ENCODE data around the gene MSRB3.

Gene MSRB3

DNA sequence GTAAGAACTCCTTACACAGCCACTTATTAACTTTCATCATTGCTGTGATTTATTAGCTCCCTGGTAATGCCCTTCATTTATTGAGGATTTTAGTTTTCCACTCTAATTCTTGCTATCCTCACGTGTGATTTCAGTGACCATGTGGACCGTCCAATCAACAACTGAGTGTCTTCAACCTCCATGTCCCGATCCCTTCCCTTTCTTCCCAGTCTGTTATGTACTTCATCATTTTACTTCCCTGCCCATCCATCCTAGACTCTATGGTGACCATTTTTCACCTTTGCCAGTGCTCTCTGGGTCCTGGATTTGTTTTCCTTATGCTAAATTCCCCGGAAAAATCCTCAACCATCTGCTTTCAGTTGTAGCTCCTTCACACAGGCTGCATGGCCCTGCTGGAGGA lies 111.0 kb downstream of the MSRB3 start:
- DNase-seq (ENCODE audit: low spot score in 2 of 2) (no peak), ATAC-seq (replicated peaks; ENCODE audit: extremely low read depth, poor library complexity, severe bottlenecking) (no peak)
- Mint-ChIP-seq H3K27ac (ENCODE audit: low read depth) (no peak overlapping the region), H3K27me3 (no peaks in the 10 kb centered on the region), H3K9me3 (no peaks in the 10 kb centered on the region), H3K4me3 (no peak overlapping the region), H3K4me1 (no peaks in the 10 kb centered on the region), H3K36me3 (ENCODE audit: insufficient read depth) (no peaks in the 10 kb centered on the region)

GRCh38 chr12:65391711-65392110 lies 113.2 kb downstream of the MSRB3 start:
- Mint-ChIP-seq H3K27me3 (no peaks in the 10 kb centered on the region), H3K9me3 (no peaks in the 10 kb centered on the region), H3K36me3 (ENCODE audit: insufficient read depth) (no peaks in the 10 kb centered on the region), H3K4me3 (no peak overlapping the region), H3K4me1 (no peaks in the 10 kb centered on the region), H3K27ac (ENCODE audit: low read depth) (no peak overlapping the region)
- ATAC-seq (replicated peaks; ENCODE audit: extremely low read depth, poor library complexity, severe bottlenecking), result no peak
- no peak for DNase-seq (ENCODE audit: low spot score in 2 of 2)

GRCh38 chr12:65392491-65392890 lies 114.0 kb downstream of the MSRB3 start:
- no peak overlapping the region for H3K27ac Mint-ChIP-seq (ENCODE audit: low read depth)

GRCh38 chr12:65403188-65403587 lies 124.7 kb downstream of the MSRB3 start:
- Mint-ChIP-seq H3K4me3 (no peak overlapping the region), H3K27me3 (no peaks in the 10 kb centered on the region), H3K9me3 (peaks cover 18% of the 10 kb centered on the region), H3K27ac (ENCODE audit: low read depth) (no peak overlapping the region), H3K36me3 (ENCODE audit: insufficient read depth) (no peaks in the 10 kb centered on the region), H3K4me1 (no peaks in the 10 kb centered on the region)
- ATAC-seq (replicated peaks; ENCODE audit: extremely low read depth, poor library complexity, severe bottlenecking) (no peak), DNase-seq (ENCODE audit: low spot score in 2 of 2) (no peak)

More at GRCh38 chr12:65392491-65392890, 114.0 kb downstream of the MSRB3 start:
- Mint-ChIP-seq H3K36me3 (ENCODE audit: insufficient read depth) (no peaks in the 10 kb centered on the region), H3K9me3 (peaks cover 6% of the 10 kb centered on the region), H3K4me3 (no peak overlapping the region), H3K4me1 (no peaks in the 10 kb centered on the region), H3K27me3 (no peaks in the 10 kb centered on the region)
- DNase-seq (ENCODE audit: low spot score in 2 of 2) (no peak), ATAC-seq (replicated peaks; ENCODE audit: extremely low read depth, poor library complexity, severe bottlenecking) (no peak)

GRCh38 chr12:65407388-65408149 lies 129.1 kb downstream of the MSRB3 start:
- H3K27ac Mint-ChIP-seq (ENCODE audit: low read depth), result no peak overlapping the region
- ATAC-seq (replicated peaks; ENCODE audit: extremely low read depth, poor library complexity, severe bottlenecking) (no peak), DNase-seq (ENCODE audit: low spot score in 2 of 2) (no peak)
- H3K9me3 Mint-ChIP-seq, result peaks cover 7% of the 10 kb centered on the region
- no peak overlapping the region for H3K4me3 Mint-ChIP-seq
- H3K27me3 Mint-ChIP-seq, result no peaks in the 10 kb centered on the region
- no peaks in the 10 kb centered on the region for H3K4me1 Mint-ChIP-seq
- H3K36me3 Mint-ChIP-seq (ENCODE audit: insufficient read depth), result no peaks in the 10 kb centered on the region

- DNase-seq (ENCODE audit: low spot score in 2 of 2) (no peak), ATAC-seq (replicated peaks; ENCODE audit: extremely low read depth, poor library complexity, severe bottlenecking) (no peak)
- H3K27me3 Mint-ChIP-seq, result no peaks in the 10 kb centered on the region
- H3K4me3 Mint-ChIP-seq, result no peak overlapping the region
- H3K27ac Mint-ChIP-seq (ENCODE audit: low read depth), result no peak overlapping the region
- H3K4me1 Mint-ChIP-seq, result no peaks in the 10 kb centered on the region
- peaks cover 8% of the 10 kb centered on the region for H3K9me3 Mint-ChIP-seq
- H3K36me3 Mint-ChIP-seq (ENCODE audit: insufficient read depth), result no peaks in the 10 kb centered on the region
Observed at GRCh38 chr12:65408441-65408840, 130.0 kb downstream of the MSRB3 start.

- Mint-ChIP-seq H3K4me3 (no peak overlapping the region), H3K36me3 (ENCODE audit: insufficient read depth) (no peaks in the 10 kb centered on the region), H3K4me1 (no peaks in the 10 kb centered on the region), H3K9me3 (peaks cover 13% of the 10 kb centered on the region), H3K27me3 (no peaks in the 10 kb centered on the region), H3K27ac (ENCODE audit: low read depth) (no peak overlapping the region)
- ATAC-seq (replicated peaks; ENCODE audit: extremely low read depth, poor library complexity, severe bottlenecking) (no peak), DNase-seq (ENCODE audit: low spot score in 2 of 2) (no peak)
Observed at GRCh38 chr12:65409726-65410125, 131.2 kb downstream of the MSRB3 start.

DNA sequence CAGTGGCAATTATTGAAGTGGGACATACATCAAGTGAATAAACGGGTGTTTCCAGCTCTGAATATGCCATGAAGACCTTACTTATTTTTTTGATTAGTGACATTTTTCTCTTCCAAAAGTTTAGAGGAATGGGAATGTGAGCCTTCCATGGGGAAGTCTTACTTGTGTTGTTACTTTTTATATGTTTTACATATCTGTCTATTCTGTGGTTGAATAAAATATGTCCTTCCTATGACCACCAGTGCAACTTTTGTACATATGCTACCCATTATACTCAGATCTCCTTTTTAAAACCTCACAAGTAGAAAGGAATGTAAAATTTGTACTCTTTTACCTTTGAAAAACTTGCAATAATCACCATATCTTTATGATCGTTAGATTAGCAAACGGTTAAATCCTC lies 132.7 kb downstream of the MSRB3 start:
- H3K36me3 Mint-ChIP-seq (ENCODE audit: insufficient read depth), result no peaks in the 10 kb centered on the region
- DNase-seq (ENCODE audit: low spot score in 2 of 2), result no peak
- peaks cover 13% of the 10 kb centered on the region for H3K9me3 Mint-ChIP-seq
- no peak overlapping the region for H3K27ac Mint-ChIP-seq (ENCODE audit: low read depth)
- no peak overlapping the region for H3K4me3 Mint-ChIP-seq
- no peak for ATAC-seq (replicated peaks; ENCODE audit: extremely low read depth, poor library complexity, severe bottlenecking)
- H3K4me1 Mint-ChIP-seq, result no peaks in the 10 kb centered on the region
- no peaks in the 10 kb centered on the region for H3K27me3 Mint-ChIP-seq

DNA sequence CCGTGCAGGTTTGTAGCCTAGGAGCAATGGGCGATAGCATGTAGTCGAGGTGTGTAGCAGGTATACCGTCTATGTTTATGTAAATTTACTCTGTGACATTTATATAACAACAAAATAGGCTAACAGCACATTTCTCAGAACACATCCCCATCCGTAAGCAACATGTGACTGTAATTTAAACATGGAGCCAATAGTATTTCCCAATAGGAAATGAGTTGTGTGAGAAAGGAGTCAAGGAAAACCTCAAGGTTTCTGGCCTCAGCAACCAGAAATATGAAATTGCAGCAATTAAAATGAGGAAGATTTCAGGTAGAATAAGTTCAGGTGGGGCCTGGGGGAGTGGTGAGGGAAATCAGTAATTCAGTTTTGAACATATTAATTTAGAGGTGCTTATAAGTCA lies 136.0 kb downstream of the MSRB3 start:
- DNase-seq (ENCODE audit: low spot score in 2 of 2) (no peak), ATAC-seq (replicated peaks; ENCODE audit: extremely low read depth, poor library complexity, severe bottlenecking) (no peak)
- H3K4me1 Mint-ChIP-seq, result no peaks in the 10 kb centered on the region
- H3K27ac Mint-ChIP-seq (ENCODE audit: low read depth), result no peak overlapping the region
- peaks cover 11% of the 10 kb centered on the region for H3K9me3 Mint-ChIP-seq
- no peak overlapping the region for H3K4me3 Mint-ChIP-seq
- peaks cover 1% of the 10 kb centered on the region for H3K36me3 Mint-ChIP-seq (ENCODE audit: insufficient read depth)
- no peaks in the 10 kb centered on the region for H3K27me3 Mint-ChIP-seq

- H3K4me1 Mint-ChIP-seq, result no peaks in the 10 kb centered on the region
- peaks cover 11% of the 10 kb centered on the region for H3K9me3 Mint-ChIP-seq
- no peak overlapping the region for H3K4me3 Mint-ChIP-seq
- H3K36me3 Mint-ChIP-seq (ENCODE audit: insufficient read depth), result peaks cover 1% of the 10 kb centered on the region
- no peak for DNase-seq (ENCODE audit: low spot score in 2 of 2)
- H3K27me3 Mint-ChIP-seq, result no peaks in the 10 kb centered on the region
- no peak overlapping the region for H3K27ac Mint-ChIP-seq (ENCODE audit: low read depth)
- ATAC-seq (replicated peaks; ENCODE audit: extremely low read depth, poor library complexity, severe bottlenecking), result no peak
Observed at GRCh38 chr12:65415826-65416225, 137.3 kb downstream of the MSRB3 start.

DNA sequence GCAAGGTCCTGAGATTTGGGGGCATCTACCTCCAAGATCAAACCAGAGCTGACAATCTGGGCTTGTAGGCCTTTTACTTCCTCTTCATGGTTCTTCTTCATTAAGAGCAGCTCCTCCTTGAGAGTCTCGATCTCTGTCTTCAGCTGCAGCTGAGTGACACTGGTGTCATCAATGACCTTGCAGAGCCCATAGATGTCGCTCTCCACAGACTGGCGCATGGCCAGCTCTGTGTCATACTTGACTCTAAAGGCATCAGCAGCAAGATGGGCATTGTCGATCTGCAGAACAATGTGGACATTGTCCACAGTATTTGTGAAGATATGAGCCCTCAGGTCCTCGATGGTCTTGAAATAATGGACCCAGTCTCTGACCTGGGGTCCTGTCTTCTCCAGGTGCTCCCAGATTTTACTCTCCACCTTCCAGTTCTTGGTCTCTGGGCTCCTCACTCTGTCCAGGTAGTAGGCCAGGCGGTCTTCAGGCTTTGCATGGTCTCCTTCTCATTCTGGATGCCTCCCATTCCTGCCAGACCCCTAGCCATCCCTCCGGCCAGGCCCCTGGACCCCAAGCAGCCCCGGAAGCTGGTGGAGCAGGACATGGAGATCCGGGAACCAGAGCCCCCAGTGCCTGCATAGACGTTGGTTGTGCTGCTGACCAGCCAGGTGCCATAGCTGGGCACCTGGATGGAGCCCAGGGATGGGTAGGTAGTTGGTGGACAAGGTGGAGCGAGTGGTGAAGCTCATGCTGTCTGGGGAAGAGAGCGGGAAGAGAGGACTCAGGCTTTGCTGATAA lies 141.0 kb downstream of the MSRB3 start:
- H3K9me3 Mint-ChIP-seq, result peaks cover 11% of the 10 kb centered on the region
- peaks cover 1% of the 10 kb centered on the region for H3K36me3 Mint-ChIP-seq (ENCODE audit: insufficient read depth)
- H3K27me3 Mint-ChIP-seq, result no peaks in the 10 kb centered on the region
- ATAC-seq (replicated peaks; ENCODE audit: extremely low read depth, poor library complexity, severe bottlenecking), result no peak
- H3K27ac Mint-ChIP-seq (ENCODE audit: low read depth), result no peak overlapping the region
- no peak for DNase-seq (ENCODE audit: low spot score in 2 of 2)
- H3K4me3 Mint-ChIP-seq, result no peak overlapping the region
- no peaks in the 10 kb centered on the region for H3K4me1 Mint-ChIP-seq

GRCh38 chr12:65420941-65421340 lies 142.5 kb downstream of the MSRB3 start:
- H3K4me1 Mint-ChIP-seq, result no peaks in the 10 kb centered on the region
- ATAC-seq (replicated peaks; ENCODE audit: extremely low read depth, poor library complexity, severe bottlenecking), result no peak
- no peak for DNase-seq (ENCODE audit: low spot score in 2 of 2)

DNA sequence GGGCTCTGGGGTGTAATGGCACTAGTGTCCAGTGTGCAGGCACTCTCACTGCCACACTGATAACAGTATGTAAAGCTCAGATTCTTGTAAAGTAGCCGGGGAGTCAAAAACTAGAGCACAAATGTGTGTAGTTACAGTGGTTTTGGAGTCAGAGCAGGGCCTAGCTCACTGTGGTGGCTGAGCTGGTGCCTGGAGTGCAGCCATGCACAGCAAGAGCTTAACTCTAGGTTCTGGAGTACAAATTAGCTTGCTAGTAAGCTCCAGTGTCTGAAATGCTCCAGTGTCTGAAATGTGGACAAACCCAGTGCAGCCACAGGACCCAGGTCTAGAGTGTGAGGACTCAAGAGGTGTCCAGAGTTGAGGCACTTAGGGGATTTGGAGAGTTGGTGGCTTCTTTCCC lies 149.2 kb downstream of the MSRB3 start:
- Mint-ChIP-seq H3K9me3 (no peaks in the 10 kb centered on the region), H3K4me1 (no peaks in the 10 kb centered on the region), H3K36me3 (ENCODE audit: insufficient read depth) (no peaks in the 10 kb centered on the region), H3K27me3 (no peaks in the 10 kb centered on the region), H3K4me3 (no peak overlapping the region), H3K27ac (ENCODE audit: low read depth) (no peak overlapping the region)
- DNase-seq (ENCODE audit: low spot score in 2 of 2) (no peak), ATAC-seq (replicated peaks; ENCODE audit: extremely low read depth, poor library complexity, severe bottlenecking) (no peak)

More at GRCh38 chr12:65420941-65421340, 142.5 kb downstream of the MSRB3 start:
- H3K27me3 Mint-ChIP-seq, result no peaks in the 10 kb centered on the region
- peaks cover 1% of the 10 kb centered on the region for H3K36me3 Mint-ChIP-seq (ENCODE audit: insufficient read depth)
- H3K4me3 Mint-ChIP-seq, result no peak overlapping the region
- peaks cover 11% of the 10 kb centered on the region for H3K9me3 Mint-ChIP-seq
- no peak overlapping the region for H3K27ac Mint-ChIP-seq (ENCODE audit: low read depth)
